ENCODE measurements around the gene PRKAG1.
A peak's percentile ranks its signal among the peaks of the same experiment; 100 is the strongest.

The PRKAG1 gene

DNA sequence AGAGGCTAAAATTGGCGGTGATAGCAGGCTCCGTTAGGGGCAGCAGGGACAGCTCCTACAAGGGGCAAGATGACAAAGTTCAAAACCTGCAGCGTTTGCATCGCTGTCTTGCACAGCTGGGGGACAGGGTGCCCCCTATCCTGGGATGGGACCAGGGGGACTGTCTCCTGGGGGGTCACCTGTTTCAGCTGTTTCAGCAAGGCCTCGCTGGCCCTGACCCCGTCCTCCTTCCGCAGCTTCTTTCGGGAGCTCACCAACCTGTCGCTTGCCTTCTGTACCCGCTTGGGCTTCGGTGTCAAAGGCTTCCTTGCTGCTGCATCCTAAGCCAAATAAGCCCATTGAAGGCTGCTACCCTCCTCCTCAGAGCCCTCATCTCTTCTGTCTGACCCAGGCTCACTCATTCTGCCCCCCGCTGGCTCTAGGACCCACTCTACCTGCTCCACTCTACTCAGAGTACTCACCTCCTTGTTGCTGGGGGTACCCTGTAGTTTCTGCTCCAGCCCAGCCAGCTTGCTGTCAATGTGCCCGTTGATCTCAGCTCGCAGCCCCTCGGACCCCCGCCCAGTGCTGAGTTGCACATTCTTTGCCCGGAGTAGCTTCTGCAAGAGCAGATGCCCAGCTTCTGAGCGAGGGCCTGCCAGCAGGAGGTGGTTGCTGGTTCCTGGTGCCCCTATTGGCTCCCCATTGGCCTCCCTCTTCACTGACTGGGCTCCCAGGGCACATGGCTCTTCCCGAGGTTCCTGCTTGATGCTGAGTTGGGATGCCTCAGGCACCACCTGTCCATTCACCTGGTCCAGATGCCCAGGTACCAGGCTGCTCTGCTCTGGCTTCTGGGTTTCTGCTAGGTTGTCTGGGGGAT lies 12.4 kb upstream of the PRKAG1 start:
- DNase-seq, result no peak

DNA sequence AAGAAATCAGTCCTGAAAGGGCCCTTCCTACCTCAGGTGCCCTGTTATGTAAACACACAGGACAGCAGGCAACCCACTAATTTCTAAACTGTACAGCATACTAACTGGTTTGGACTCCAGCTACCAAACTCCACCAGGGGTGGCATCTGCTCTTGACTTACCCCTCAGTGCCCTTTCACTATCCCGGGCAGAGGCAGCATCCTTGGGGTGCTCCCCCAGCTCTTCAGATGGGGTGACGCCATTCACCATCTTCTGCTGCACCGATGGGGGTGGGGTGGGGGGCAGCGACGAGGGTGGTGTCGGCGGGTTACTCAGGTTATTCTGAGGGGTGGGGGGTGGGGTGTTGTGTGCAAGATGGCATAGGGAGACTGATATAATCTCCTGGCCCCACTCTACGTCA lies 11.5 kb upstream of the PRKAG1 start:
- DNase-seq, result no peak

DNA sequence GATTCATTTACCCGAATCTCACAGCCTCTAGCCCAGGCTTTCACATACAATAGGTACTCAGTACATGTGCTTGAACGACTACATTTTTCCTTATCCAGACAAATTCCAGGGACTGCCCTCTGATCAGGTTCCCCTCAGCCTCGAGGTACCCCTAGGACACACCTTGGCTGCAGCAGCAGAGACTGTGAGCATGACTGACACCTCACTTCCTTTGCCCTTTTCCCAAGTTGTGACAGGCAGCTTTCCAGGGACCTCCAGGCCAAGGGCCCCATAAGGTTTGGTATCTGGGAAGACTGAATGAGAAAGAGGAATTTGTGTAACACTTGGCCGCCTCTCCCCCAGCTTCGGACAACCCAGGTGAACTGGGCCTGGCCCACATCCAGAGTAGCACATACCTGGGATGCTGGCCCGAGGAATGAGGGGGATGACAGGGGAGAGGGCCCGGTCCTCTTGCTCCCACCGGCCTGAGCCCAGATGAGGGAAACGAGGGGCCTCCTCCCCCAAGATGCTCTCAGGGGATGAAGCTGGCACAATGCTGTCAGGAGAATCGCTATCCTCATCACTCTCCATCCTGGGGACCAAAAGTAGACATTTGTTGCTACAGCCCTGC lies 10.2 kb upstream of the PRKAG1 start:
- no peak for DNase-seq

DNA sequence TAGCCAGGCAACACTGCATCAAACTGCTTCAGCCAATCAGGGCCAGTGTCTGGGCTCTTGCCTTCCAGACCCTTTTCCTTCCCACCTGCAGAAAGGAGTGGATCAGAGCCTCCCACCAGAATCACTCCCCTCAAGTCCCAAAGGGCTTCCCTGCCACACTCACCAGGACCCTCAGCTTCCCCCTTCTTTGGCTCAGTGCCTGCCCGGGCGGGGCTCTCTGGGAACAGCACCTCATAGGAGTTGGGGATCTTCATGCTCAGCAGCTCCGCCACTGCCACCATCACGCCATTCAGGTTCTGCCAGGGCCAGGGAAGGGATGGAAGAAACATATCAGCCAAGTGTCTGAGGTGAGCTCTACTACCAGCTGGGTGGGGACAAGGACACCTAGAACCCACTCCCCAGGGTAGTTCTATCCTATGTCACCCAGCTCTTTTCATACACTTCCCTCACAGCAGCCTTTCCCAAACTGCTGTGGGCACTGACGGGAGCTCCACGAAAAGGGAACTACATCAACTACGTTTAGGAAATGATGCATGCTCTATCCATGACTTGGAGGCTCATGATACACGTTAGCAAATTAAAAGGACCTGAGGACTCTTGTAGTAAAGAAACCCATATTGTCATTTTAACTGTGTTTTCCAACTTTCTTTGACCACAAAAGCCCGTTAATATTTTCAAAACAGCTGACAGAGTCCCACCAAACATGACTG lies 9.4 kb upstream of the PRKAG1 start:
- DNase-seq, result no peak

DNA sequence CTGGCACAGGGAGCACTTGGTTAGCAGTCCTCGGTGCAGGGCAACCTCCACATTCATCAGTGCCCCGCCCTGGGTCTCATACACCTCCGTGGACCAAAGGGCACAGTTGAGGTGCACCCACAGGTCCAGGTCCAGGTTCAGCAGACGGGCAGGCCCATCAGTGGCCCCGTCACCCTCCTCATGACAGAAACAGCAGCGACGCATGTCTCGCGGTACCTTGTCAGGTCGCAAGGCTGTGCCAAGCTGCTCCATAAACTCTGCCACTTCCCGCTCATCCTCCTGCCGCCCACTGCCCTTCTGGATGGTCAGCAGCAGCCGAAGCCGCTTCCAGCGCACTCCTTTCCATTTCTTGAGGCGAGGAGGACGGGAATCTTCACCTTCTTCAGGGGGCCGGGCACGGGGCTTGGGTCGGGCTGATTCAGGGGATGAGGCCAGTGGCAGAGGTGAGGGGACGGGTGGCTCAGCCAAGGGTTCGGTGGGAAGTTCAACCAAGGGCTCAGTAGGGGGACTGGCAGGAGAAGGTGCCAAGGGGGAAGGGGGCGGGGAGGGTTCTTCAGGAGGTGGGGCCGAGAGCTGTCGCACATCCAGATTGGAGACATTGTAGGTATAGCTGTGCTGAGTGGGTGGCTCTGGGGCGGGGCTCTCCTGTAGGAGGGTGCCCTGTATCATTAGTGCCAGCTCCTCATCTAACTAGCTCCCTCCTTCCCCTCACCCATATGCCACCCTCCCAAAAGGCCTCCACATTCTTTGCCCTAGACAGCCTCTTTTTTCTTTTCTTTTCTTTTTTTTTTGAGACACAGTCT lies 8.3 kb upstream of the PRKAG1 start:
- no peak for DNase-seq

DNA sequence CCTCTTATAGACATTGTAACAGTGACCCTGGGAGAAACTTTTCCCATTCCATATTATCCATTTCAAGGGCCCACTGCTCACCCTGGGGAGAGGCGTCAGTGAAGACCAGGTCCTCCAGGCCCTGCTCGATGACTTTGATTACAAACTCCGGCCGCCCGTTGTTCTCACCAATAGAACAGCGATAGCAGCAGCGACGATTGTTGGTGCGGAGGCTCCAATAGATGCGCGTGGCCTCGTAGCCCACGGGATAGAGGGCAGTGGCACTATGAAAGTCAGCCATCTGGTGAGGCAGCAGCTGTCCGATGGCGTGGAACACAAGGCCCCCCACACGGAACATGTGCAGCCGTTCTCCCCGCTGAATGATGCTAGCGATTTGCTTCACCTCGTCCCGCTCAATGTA lies 7.5 kb upstream of the PRKAG1 start:
- no peak for DNase-seq

DNA sequence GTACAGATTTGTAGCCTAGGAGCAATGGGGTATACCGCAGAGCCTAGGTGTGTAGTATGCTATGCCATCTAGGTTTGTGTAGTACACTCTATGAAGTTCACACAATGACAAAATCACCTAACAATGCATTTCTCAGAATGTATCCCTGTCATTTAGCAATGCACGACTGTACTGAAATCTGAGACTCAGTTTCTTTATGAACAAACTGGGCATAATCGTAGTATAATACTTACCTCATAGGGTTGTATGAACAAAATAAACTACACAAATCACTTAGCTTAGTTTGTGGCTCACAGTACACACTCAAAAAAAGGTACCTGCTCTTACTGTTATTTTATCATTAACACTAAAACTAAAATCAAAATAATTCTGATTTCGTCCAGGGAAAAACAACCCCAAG lies 6.9 kb upstream of the PRKAG1 start:
- no peak for DNase-seq

DNA sequence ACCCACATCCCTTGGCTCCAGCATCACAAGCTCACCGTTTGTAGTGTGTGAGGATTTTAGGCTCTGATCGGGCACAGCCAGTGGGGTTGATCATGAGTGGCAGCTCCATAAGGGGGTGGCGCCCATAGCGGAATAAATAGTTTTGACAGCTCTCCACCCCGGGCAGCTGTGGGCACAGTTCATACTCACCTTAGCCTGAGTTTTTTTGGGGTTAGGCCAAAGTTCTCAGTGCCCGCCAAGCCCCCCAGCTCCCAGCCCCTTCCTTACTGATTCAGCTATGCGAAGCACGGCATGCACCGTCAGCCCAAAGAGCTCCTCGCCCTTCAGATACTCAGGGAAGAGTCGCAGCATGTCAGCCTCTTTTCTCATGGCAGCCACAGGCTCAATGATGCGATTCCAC lies 6.0 kb upstream of the PRKAG1 start:
- no peak for DNase-seq

DNA sequence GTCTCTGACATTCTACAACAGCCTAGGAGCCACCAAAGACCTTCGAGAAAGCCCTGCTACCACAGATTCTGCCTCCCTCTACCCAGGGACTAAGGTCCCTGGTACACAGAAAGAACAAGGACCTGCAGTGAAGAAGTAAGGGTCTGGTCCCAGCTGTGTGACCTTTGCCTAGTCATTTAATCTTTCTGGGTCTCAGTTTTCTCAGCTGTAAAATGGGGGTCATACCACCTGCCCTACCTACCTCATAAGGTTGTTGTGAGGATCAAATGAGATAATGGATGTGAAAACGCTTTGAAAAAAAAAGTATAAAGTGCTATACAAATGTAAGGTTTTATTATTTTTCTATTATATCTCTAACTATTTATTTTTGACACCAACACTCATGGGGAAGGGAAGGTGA lies 5.2 kb upstream of the PRKAG1 start:
- no peak for DNase-seq

DNA sequence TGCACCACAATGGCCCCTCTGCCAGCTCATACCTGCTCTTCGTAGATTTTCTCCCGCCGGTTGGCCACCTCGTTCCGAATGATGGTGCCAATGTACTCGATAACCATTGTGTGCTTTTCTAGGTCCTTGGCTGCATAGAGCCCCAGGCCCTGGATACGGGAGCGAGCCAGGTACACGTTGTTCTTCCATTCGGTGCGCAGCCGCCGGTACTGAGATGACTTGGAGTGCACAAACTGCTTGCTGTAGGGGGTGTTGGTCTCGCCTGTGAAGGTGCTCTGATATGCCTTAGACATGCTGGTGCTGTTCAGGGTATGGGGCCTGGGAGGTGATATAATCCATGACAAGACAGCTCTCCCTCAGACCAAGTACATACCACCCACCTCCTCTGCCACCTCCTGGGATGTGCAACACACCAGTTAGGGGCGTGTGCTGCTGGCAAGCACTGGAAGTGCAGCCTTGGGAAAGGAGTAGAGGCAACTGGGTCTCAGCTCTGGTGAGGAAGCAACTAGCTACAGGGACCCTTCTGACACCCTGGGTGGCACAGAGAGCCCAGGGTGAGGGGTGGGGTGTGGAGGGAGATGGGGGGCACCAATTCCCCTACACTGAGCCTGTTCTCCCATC lies 4.1 kb upstream of the PRKAG1 start:
- DNase-seq, result no peak

DNA sequence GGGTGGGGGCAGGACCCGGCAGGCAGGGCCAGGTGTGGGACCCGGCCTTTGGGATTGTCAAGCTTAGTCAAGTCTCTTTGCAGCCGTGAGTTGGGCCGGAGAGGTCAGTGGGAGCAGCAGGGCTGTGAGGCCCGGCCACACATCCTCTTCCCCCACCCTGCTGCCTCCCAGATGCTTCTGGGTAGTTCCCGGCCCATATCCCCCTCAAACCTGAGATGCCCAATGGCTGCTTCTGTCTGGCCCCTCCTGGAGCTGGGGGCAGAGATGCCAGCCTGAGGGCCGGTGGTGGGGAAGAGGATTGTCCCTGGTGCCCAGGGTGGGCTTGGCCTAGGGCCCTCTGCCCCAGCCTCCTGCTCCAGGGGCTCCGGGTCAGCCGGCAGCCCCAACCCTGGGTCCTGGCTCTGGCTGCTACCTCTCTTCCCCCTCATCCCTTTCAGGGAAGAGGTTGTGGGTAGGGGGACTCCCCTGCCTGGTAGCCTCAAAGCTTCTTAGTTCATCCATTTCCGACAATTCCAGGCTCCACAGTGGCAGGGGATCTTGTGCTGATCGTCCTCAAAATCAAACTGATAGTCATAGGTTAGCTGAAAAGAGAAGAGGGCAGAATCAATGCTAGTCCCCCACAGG lies 2.8 kb upstream of the PRKAG1 start:
- DNase-seq, result no peak

DNA sequence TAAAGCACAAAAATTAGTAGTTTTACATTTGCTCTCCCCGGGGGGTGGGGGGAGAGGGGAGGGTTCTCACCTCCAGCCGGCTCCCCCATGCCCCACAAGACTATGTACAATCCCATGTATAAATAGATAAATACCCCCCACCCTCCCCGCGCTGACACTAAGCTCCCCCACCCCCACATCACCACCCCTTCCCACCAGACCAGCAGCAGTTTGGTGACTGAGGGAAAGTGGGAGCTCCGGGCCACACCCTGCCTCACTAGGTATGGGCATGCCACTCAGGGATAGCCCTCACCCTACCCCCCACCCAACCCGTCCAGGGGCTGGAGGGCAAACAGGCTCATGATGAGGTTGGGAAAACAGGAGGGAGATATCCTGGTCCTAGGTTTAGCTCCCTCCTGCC lies 1.9 kb upstream of the PRKAG1 start:
- no peak for DNase-seq

DNA sequence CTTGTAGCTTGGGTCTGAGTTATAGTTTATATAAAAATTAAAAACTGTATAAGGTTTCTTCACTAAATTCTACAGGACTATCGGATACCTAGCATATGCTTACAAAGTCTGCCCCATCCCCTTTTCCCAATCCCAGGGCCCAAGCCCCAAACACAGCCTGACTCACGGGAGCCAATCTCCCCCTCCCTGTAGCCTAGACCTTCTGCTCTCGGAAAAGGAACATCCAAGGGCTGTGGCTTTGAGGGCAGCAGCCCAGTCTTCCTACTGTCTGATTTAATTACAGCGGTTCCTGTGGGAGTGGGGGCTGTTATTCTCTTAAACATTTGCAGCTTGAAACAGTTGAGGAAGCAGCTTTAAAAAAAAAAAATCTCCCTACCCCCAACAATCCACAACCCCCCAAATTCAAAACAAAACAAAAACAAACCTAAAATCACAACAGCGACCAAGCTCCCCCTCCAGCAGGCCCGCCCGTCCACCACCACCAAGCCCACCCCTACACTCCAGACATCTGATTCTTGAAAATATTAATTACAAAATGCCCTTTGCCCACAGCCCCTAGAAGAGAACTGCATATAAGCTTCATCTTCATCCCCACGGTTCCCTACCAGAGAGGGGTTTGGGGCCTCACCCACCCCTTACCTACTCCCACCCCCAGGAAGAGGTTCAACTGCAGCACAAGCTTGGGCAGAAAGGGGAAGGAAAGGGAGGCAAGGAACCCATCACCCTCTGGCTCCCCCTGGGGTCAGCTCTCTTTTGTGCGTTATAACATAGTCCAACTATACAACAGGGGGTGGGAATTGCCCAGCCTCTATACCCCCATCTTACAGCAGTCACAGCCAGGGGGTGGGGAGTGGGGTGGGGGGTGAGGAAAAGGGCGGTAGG lies 1.1 kb upstream of the PRKAG1 start:
- DNase-seq, result peak; percentile 63 to 72

DNA sequence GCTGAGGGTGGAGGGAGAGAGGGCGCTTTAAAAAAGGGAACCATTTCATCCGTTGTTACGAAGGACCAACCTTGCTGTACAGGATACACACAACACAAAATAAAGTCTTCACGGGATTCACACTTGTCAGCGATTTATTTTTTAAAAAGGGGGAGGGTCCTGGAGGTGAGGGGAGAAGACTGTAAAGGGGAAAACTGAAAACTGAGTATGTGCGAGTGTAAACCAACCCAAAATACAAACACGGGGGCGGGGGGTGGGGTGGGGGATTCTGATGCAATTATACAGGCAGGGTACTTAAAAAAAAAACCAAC lies 499 bp upstream of the PRKAG1 start:
- no peak for DNase-seq

DNA sequence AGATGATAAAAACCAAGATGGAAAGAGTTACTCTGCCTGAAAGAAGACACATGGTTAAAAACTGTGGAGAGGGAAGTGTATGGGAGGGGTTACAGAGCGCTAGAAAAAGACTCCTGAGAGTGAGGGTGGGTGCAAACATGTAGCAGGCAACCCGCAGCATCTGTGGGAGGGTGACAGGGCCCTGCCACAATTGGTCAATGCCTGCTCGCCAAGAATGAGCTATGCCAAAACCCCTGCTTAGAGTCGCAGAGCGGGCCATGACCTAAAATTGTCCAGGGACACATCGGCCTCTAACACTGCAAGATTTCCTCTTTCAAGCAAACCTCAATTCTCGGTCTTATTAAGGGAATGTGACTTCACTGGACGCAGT lies 700 bp downstream of the PRKAG1 start:
- peak in 1 of 2 donors; percentile 31 for DNase-seq

DNA sequence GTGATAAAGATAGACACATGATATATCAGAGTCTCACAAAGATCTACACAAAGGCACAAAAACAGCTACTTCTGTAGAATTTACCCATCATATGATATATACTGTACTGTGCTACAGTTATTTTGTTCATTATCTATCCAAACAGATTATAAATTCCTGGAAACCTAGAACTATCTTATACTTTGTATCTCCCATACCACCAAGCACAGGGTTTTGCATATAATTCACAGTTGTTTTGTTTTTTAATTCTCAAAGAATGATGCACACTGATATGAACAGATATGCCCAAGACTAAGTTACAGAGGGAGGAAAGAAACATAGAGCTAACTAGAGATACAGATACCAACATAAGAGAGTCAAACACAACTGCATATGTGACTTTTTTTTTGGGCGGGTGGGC lies 3.4 kb downstream of the PRKAG1 start:
- no peak for DNase-seq

DNA sequence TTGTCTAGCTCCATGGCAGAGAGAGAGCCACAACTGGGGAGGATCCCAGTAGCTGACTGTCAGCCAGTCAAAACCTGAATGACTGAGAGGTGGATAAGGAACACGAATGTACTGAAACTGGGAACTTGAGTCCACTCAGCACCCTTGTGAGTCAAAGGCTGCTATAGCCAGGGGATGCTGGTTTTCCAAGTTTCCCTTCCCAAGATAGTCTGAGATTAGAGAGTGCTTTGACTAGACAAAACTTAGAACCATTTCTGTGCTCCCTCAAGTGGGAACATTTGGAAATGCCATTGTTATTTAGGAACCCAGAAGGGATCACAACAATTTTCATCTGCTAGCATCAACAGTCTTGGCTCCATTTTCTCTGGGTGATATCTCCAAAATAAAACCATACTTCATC lies 4.0 kb downstream of the PRKAG1 start:
- DNase-seq, result no peak

DNA sequence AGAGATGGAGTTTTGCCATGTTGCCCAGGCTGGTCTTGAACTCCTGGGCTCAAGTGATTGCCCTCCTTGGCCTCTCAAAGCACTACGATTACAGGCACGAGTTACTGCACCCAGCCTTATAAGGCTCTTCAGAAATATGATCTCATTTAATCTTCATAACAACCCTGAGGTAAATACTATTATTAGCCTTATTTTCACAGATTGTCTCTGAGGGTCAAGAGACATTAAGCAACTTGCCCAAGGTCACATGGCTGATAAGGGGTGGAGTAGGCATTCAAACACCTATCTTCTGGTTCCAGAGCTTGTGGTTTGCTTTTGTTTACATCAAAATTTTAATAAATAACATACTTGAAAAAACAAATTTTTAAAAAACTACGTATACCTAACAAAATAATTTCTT lies 5.1 kb downstream of the PRKAG1 start:
- DNase-seq, result no peak

DNA sequence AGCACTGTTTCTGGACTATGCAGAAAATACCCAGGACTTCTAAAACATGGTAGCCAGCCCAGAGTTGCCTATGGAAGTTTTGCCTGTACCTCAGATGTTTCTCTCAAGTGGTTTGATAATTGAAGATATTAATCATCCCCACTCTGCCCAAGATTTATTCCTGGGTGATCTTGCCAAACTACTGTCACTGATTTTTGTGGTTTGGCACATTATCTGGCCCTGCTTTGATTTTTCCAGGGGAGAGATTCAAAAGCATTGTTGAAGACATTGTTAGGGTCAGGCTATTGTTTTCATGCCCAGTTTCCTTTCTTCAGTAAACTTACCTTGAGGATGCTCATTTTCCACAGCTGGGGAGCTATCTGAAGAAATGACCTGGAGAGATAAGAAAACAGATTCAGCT lies 5.8 kb downstream of the PRKAG1 start:
- DNase-seq, result no peak

DNA sequence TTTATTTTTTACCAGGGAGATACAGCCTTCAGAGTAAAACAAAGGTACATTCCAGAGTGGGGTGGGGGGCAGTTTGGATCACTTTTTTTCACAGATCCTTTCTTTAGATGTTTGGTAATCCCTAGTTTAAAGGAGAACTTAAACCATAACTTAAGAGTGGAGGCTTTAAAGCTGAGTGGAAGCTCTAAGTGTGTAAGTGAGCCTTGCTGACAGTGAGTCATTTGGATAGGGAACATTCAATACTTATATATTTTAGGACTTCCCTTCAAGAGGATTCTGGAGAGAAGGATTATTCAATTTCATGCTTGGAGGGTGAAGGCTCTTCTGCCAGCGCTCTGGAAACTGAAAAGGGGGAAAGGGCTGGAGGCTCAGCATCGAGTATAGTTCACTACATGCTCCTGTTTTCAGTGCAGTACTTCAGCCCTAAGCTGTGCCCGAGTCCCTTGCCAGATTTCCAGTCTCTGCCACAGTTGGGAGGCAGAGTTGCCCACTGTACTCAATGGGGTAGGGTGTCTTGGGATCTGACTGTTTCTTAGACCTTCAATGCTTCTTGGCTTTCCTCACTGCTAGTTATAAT lies 8.4 kb downstream of the PRKAG1 start:
- no peak for DNase-seq

DNA sequence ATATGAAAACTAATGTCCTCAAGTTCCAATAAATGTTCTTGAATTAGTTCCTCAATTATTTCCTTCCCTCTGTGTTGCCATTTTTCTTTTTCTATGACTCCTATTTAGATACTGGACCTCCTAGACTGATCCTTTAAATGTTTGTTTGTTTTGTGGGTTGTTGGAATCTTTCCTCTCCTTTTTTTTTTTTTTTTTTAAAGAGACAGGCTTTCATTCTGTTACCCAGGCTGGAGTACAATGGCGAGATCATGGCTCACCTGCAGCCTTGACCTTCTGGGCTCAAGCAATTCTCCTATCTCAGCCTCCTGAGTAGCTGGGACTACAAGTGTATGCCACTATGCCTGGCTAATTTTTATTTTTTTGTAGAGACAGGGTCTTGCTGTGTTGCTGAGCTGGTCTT lies 9.6 kb downstream of the PRKAG1 start:
- DNase-seq, result no peak

Data from CD4-positive, alpha-beta T cell treated with Interleukin-4 for 1 hour (primary cell).